OCI-LY7 (cell line): ENCODE data around the gene BFSP1.

Source experiments
- CTCF ChIP-seq: fragments of 200-600 bp; sonication (generic); conservative IDR thresholded peaks from 2 replicates; pipeline ENCODE4 v1.5.1; 2014; ENCODE audit warnings: mild to moderate bottlenecking, antibody characterized with exemption, low read length, moderate library complexity, mixed read lengths
- EZH2phosphoT487 ChIP-seq: fragments of 200-600 bp; sonication (generic); IDR thresholded peaks from 2 replicates; pipeline ENCODE4 v1.6.1; 2018; ENCODE audit warnings: low read depth, borderline replicate concordance, mild to moderate bottlenecking, mixed run types, antibody characterized with exemption, low read length, moderate library complexity, mixed read lengths

- TF ChIP-seq CTCF (no peak), EZH2phosphoT487 (no peak)
Measured at GRCh38 chr20:17558941-17559304, 27.7 kb upstream of the BFSP1 start.
